ENCODE measurements around the gene NPY1R. TPM values are rescaled to one million over a fixed set of nuclear protein-coding genes. Genes with fewer than 3 reads are reported as not detected.
A peak's percentile ranks its signal among the peaks of the same experiment; 100 is the strongest.

NPY1R gene
- total and polyA plus RNA-seq, 7 donors = 0.49 to 7.2 (median 2.8) TPM

DNA sequence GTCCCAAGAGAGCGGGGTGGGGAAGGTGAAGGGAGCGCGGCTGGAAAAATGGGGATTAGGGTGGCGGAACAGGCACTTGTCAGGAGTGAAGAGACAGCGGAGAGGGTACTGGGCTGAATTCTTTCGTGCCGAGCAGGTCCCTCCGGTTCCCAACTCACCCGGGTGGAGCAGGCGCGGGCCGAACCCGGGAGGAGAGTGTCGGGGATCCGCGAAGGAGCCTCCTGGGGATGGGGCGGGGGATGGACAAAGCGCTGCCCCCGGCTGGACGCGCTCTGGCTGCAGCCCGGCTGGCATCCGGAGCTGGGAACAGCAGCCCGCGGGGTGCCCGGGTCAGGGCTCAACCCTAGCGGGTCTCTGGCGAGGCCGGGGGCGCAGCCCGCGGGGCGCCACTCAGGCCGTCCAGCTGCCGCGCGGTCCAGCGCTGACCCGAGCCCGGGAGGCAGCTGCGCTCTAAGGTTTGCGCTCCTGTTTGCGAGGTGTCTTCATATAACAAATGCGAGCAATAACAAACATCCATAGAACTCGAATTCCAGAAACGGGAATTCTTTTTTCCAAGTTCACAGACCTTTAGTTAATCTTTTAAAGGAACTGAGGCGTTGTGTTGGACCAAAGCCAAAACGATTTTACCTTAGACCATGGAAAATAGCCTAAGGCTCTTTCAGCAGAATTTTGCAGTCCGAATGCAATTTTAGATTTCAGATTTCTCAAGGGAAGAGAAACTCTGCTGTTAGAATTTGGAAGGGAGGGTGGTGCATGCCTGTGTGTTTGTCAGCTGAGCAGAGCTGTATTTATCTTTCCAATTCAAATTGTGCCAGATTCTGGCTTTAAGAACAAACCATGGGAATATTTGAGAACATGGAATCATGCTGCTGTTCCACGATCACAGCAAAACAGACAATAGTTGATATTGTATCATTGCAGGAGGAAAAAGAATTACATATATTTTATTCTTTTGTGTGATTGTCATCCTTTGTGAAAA, 12.0 kb upstream of the NPY1R start:
- Histone ChIP-seq H3K4me3 (peak overlapping the region; percentile 3 to 41 (median 36)), H3K4me1 (peaks cover 0 to 15% (median 13%) of the 10 kb centered on the region in 4 donors), H3K9me3 (no peaks in the 10 kb centered on the region), H3K36me3 (no peaks in the 10 kb centered on the region), H3K27ac (peak overlapping the region in 2 of 4 donors; percentile 10 to 11), H3K27me3 (peaks cover 17 to 56% (median 18%) of the 10 kb centered on the region in 3 donors)
- no peak for DNase-seq
- intact Hi-C loops (cut with DNase I) = no loop called here
- no peak for TF ChIP-seq POLR2AphosphoS5 (IDR thresholded peaks at IDR 0.05)
- TF ChIP-seq, protein P1, sequence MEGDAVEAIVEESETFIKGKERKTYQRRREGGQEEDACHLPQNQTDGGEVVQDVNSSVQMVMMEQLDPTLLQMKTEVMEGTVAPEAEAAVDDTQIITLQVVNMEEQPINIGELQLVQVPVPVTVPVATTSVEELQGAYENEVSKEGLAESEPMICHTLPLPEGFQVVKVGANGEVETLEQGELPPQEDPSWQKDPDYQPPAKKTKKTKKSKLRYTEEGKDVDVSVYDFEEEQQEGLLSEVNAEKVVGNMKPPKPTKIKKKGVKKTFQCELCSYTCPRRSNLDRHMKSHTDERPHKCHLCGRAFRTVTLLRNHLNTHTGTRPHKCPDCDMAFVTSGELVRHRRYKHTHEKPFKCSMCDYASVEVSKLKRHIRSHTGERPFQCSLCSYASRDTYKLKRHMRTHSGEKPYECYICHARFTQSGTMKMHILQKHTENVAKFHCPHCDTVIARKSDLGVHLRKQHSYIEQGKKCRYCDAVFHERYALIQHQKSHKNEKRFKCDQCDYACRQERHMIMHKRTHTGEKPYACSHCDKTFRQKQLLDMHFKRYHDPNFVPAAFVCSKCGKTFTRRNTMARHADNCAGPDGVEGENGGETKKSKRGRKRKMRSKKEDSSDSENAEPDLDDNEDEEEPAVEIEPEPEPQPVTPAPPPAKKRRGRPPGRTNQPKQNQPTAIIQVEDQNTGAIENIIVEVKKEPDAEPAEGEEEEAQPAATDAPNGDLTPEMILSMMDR (IDR thresholded peaks at IDR 0.05) = no peak
- TF ChIP-seq EP300 (IDR thresholded peaks at IDR 0.05) = no peak
- no peak for TF ChIP-seq POLR2A (IDR thresholded peaks at IDR 0.05)
- 1 to 4% methylated on average over 50 of the region's 50 CpGs for WGBS, 2 donors

DNA sequence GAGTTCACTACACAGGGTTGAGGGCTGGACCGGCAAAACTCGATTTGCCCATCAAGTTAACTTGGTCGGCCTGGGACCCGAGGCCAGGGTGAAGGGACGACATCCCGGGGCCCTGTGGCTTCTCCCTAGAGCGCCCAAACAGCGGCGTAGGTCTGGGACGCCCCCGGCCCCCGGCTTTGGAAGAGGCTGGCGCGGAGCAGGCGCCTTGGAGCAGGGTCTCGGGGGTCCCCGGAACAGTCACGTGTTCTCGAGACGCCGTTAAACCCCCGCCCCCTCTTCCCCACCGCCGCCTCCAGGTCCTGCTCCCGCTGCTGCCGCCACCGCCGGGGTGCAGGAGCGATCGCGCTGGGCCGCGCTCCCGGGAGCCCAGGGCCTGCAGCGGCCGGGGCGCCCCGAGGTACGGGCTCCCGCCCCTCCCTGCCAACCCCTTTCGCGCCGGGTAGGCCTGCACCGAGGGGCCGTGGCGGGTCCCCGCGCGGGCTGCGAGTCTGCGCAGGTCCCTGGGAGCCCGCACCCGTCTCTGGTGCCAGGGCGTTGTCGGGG, 11.3 kb upstream of the NPY1R start, which contains the start of gene NPY5R:
Gene NPY5R, plus strand, starts transcription at position 289 of the 543 bp plus-strand sequence. CDS start 6,382 bp downstream, outside the sequence.
- peak within 1 kb of the TSS in 2 of 4 donors; percentile 10 to 11 for H3K27ac ChIP-seq
- no peaks in the 10 kb centered on the region for H3K9me3 ChIP-seq
- peak within 1 kb of the TSS; percentile 3 to 41 (median 36) for H3K4me3 ChIP-seq
- 2 to 3% methylated on average over 55 of the region's 55 CpGs for WGBS, 2 donors
- H3K36me3 ChIP-seq = no peaks in the 10 kb centered on the region
- peaks cover 0 to 15% (median 13%) of the 10 kb centered on the region in 4 donors for H3K4me1 ChIP-seq
- peaks cover 17 to 56% (median 18%) of the 10 kb centered on the region in 3 donors for H3K27me3 ChIP-seq
- intact Hi-C loops (cut with DNase I) = no loop called here
- DNase-seq = no peak
- no peak for TF ChIP-seq EP300 (IDR thresholded peaks at IDR 0.05)
- TF ChIP-seq POLR2AphosphoS5 (IDR thresholded peaks at IDR 0.05) = no peak
- TF ChIP-seq POLR2A (IDR thresholded peaks at IDR 0.05) = no peak
- TF ChIP-seq, protein P1 (IDR thresholded peaks at IDR 0.05) = no peak

DNA sequence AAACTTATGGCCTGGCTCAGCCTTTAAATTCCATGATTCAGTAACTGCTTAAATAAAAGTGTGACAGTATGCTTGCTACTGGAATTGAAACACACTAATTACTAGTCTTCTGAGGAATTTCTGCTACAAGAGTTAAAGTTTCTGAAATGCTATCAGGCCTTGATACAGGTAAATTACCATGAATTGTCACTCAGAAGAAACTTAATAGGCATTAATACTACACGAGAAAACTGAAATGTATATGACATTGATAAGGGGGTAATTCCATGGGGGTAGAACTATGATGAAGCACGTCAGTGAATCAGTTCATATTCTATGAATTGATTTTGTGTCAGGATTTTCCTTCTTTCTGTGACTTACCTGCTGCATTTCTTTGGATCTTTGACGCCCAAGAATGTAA, 3.0 kb upstream of the NPY1R start:
- intact Hi-C loops (cut with DNase I) = no loop called here
- DNase-seq = no peak
- no peaks in the 10 kb centered on the region for H3K36me3 ChIP-seq
- peaks cover 0 to 21% (median 8%) of the 10 kb centered on the region in 4 donors for H3K4me1 ChIP-seq
- peaks cover 0 to 26% (median 0%) of the 10 kb centered on the region in 3 donors for H3K27me3 ChIP-seq
- TF ChIP-seq EP300 (IDR thresholded peaks at IDR 0.05) (no peak), POLR2A (IDR thresholded peaks at IDR 0.05) (no peak), POLR2AphosphoS5 (IDR thresholded peaks at IDR 0.05) (no peak)
- TF ChIP-seq, protein P1 (IDR thresholded peaks at IDR 0.05) = no peak
- H3K9me3 ChIP-seq = no peaks in the 10 kb centered on the region
- no peak overlapping the region for H3K27ac ChIP-seq
- WGBS, 2 donors = 89 to 92% methylated on average over 3 of the region's 3 CpGs
- no peak overlapping the region for H3K4me3 ChIP-seq

DNA sequence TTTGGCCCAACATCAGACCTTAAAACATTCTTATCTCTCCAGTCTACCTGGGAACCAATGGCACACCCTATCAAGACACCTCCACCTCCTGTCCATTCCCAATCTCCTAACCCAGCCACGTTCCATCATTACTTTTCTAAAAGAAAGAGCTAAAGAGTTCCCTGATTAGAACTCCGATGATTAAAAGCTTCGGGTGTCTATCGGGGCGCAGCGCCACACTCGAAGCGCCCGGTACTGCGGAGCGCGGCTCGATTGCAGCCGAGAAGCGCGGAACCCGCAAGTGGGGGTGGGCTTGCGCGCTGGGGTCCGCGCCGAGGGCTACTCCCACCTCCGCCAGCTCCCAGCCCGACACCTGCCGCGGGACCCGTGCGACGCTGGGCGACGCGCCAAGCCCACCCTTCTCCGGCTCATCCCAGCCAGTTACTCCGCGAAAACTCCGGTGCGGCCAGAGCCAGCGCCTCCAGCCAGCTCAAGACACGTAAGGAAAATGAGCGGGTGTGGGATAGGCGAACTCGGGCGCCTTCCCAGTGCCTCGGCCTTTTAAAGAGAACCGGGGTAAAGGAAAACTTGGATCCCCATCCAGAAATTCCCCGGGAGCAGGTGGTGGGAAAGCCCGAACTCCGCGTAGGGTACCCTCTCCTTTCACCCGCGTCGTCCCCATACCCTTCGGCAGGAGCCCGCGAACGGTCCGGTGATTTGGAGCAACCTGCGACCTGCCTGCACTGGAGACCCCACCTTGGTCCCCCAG, 593 bp downstream of the NPY1R start:
- Histone ChIP-seq H3K4me3 (peak overlapping the region; percentile 13 to 56 (median 47)), H3K27me3 (peaks cover 0 to 22% (median 0%) of the 10 kb centered on the region in 3 donors), H3K9me3 (no peaks in the 10 kb centered on the region), H3K27ac (peak overlapping the region in 1 of 4 donors; percentile 23), H3K36me3 (no peaks in the 10 kb centered on the region), H3K4me1 (peaks cover 0 to 21% (median 8%) of the 10 kb centered on the region in 4 donors)
- WGBS, 2 donors = 1 to 2% methylated on average over 58 of the region's 58 CpGs
- no peak for DNase-seq
- intact Hi-C loops (cut with DNase I) = loop anchor here (1.0 kb wide), 1 partner anchor 834 kb away; no protein-coding TSS in a partner anchor
- TF ChIP-seq EP300 (IDR thresholded peaks at IDR 0.05) (no peak), POLR2AphosphoS5 (IDR thresholded peaks at IDR 0.05) (no peak), POLR2A (IDR thresholded peaks at IDR 0.05) (no peak)
- TF ChIP-seq, protein P1 (IDR thresholded peaks at IDR 0.05) = no peak
